NK-92 treated with Interleukin-12 subunit alpha and Interleukin-12 subunit beta, amount 100 ng/mL, for 24 hours (cell line): Measurements from ENCODE around the gene LDHD.

Experiments
- DNase-seq: peaks from one replicate; lab custom pipeline; 2025; lab: John Stamatoyannopoulos, UW

LDHD gene

DNA sequence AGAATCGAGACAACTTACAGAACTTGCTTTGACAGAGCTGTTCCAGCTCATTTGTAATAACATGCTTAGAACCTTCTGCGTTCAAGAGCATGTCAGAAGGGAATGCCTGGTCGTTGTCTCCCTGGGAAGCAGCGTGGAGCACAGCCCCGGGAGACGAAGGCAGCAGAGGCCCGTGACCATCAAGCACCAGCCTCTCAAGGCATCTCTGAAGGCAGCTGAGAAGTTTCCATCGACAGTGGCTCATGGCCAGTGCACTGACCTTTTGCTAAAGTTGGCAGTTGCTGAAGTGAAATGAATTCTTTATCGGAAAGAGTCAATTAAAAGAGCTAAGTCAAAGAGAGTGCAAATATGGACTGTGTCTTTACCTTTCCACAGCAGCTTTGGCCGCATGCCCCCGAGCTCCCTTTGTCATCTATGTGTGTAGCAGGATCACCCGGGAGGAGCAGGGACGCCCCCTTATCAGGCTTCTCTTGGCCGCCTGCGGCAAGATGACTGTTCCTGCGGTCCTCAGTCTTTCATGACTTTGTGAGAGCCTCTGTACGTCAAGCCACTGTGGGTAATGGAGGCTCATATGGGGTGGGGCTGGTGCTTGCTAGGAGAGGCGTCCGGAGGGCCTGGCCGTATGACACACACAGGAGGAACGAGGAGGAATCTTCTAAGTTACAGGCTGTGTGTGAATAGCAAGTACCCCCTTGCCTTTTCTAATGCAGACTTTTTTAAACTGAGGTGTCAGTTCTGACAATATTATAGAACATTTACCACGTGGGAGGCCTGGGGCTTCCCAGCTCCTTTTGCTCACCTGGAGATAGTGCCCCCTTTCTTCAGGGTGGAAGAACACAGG is 54.2 kb downstream of the LDHD start:
- no peak for DNase-seq
